CD4-positive, alpha-beta T cell treated with Interleukin-4 for 4 hours (primary cell): ENCODE data around the gene MARK1.
"Not testable (repeated sequence)": the region's sequence is repeated elsewhere in the genome, so short reads cannot be mapped to it uniquely, and the experiment has no call there.

Experiments
- DNase-seq: peaks from one replicate; pipeline ENCODE4 v3.0.0-alpha.2; 2020

Gene MARK1

DNA sequence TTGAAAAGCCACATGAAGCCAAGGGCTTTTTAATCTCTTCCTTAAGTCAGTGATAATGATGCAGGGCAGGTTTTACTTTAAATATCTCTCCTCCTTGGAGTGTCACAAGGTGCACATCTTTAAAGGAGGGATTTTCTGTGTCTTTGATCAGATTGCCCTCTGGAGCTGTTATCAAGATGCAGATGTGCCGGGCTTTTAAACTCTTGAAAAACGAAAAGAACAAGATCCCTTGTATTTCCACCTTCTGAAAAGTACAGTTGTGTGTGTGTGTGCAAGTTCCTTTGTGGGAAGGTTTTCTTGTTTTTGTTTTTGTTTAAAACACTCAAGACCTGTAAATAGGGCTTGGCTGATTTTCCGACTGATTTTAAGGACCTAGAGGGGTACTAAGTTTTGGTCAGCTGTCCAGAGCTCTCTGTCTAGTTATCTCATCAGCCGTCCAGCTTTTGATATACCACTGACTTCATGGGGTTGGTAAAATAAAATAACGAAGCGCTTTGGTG, 1.6 kb downstream of the MARK1 start:
- DNase-seq, result no peak

DNA sequence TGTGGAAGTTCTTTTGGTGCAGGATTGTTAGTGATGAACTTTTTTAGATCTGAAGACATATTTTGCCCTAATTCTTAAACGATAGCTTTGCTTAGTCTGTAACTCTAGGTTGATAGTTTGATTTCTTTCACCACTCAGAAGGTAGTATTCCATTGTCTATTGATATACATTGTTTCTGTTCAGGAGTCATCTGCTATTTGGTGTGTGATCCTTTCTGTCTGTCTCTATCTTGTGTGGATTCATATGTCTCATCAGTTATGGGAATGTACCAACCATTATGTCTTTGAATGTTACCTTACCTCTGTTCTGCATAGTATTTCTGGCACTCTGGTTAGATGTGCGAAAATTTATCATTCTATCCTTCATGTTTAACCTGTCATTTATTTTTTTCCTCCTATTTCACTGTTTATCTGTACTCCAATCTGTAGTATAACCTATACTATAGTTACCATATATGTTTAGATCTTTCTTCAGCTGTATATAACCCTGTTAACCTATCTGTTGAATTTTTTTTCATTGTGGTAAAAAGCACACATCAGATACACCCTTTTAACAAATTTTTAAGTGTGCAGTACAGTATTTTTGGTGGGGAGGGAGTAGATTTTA, 5.7 kb downstream of the MARK1 start:
- DNase-seq, result no peak

DNA sequence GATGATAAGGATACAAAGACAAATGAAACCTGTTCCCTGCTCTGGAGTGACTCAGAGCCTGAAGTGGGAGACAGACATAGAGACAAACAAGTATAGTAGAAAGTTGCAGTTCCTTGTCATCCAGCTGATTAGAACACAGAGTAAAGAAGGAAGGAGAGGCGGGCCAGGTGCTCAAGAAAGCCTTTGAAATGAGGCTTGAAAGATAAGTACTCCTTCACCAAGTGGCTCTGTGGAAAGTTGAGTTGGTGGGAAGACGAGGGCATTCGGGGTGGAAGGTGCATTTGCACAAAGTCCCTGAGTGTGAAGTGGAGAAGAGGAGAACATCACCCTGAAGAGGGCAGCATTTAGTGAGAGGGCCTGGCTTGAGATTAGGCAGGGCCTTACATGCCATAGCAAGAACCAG, 17.0 kb downstream of the MARK1 start:
- DNase-seq, result no peak

DNA sequence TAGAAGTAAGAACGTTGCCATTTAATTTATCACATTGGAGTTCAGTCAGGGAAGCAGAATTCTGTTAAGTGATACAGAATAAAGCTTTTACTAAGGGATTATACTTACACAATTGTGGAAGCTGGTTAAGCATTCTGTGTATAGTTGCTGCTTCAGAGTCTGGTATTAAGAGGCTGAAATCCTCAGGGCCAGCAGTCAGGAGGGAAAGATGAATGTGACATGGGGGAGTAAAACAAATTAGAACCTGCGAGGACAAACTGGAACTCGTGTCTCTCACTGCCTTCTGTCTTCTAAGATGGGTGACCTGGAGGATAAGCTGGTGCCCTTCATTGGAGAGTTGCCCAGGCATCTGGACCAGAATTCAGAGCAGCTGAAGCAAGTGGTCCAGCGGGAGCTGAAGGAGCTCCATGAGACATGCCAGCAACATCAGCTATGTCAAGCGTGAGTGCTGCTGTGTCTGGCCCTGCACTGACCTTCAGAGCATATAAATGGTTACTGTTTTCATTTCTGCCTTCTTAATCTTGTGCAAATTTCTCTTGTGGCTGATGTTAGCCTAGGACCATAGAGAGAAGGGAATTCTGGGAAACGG, 23.0 kb downstream of the MARK1 start:
- no peak for DNase-seq

DNA sequence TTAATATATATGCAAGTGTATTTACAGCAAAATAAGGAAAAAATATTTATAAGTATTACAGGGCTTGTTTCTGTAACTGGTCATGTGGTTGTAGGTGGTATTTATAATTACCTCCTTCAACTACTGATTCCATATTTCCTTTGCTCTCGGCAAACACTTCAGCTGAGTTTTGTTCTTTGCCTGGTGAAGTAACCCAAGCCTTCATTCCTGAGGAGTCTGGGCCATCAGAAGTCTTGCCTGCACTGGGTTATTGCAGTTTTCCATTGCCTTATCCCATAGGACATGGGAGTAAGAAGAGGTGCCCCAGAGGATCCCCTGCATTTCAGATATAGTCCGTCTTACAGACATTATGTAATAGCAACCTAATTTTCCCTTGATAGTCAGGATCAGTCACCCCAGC, 23.8 kb downstream of the MARK1 start:
- DNase-seq, result no peak

DNA sequence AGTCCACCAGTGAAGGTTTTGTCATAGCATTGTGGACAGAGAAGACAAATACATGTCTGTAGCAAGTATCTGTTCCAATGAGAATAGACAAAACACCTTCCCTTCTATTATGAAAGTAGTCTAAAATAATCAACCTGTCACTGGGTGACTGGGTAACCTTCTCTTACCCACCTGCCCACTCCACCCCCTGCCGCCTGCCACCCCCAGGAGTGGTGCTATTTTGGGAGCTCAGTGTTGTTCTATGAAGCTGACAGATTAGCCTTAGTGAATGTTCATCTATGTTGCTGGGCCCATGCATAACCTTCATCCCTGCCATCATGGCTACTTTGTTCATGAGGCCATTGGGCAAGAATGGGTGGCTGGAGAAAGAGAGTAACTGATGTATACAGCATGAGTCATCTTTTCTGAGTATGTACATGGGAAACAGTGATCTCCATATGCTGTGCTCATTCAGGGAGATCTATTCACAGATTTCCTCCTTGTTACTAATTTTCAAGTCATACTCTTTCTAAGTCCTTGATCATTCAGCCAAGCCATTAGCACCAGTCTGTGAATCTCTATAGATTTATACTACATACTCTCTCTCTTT, 24.8 kb downstream of the MARK1 start:
- no peak for DNase-seq

DNA sequence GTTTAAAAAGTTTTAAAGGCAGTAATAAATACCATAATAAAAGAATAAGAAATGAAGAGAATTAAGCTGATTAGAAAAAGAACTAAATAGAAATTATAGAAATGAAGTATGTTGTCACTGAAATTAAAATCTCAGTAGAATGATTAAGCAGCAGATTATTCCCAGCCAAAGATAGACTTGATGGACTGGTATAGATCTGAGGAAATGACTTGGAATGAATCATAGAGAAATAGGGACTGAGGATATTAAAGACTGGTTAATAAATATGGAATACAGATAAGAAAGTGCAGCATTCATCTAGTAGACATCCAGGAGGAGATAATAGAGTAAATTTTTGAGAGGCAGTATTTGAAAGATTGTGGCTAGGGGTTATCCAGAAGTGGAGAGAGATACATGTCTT, 28.7 kb downstream of the MARK1 start:
- DNase-seq, result no peak

DNA sequence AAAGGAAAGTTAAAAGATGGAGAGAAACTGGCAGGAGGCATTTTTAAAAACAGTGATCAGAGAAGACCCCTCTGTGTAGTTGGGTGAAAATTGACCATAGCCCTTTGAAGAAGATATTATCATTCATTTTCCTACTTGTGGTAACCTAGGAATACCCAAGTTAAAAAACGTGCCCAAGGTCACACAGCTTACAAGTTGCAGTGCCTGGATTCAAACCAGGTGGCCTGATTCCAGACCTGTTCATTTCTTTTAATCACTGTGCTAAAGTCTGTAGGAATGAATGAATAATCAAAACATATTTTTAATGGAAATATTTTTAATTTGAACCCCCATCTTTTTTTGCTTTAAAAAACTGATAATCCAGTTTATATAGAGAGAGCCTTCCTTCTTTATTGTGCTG, 35.6 kb downstream of the MARK1 start:
- no peak for DNase-seq

DNA sequence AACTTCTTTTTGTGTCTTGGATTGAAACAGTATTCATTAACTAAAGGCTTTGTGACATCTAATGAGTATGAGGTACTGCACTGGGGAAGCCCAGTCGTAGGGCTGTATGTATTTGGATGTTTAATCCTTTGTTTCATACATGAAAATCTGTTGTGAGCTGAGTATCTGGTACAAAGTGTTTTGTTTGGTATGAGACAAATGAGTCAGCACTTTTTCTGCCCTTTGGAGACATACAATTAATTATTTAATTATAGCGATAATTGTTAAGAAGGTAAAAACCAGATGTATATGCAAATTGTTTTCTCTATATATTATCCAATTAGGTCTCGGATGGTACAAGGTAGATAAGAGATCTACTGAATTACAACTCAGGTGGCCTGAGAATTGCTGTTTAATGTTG, 36.3 kb downstream of the MARK1 start:
- no peak for DNase-seq

DNA sequence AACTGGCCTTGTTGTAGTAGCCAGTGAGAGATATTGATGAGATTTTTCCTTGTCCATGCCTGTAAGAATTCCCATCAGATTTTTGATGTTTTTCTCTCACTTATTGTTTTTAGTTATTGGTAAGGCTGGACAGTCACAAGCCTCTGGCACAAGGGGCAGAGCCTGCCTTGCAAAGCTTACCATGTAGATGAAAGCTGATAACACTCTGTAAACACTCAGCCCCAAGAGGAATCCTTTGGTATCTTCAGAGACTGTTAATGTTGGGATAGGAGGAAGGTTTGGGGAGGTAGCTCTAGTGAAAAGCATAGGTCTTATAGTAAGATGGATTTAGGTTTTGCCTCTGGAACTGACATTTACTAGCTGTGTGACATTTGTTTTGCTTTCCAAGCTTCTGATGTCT, 37.7 kb downstream of the MARK1 start:
- no peak for DNase-seq

DNA sequence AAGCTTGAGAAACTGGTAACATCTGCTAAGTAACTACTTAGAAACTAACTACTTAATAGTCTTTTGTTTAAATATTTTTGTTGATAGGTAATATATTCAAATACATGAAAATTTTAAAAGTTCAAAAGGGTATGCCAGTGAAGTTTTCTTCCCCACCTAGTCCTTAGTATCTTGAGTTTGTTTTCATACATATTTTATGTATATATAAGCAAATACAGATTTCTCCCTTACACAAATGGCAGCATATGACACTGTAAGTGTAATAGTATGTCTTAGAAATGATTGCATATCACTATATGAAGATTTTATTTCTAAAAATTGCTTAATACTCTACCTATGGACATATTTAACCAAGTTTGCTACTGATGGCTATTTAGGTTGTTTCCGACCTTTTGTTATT, 38.9 kb downstream of the MARK1 start:
- no peak for DNase-seq

DNA sequence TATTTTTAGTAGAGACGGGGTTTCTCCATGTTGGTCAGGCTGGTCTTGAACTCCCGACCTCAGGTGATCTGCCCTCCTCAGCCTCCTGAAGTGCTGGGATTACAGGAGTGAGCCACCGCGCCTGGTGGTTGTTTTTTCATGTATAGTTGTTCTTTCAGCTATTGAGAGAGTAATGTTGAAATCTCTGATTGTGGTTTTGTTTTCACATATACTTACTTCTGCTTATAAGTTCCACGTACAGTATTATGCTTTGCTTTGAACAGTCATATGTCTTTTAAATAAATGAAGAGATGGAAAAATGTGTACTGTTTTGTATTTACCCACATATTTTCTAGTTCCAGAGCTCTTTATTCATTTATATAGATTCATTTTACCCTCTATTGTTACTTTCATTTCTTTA, 44.5 kb downstream of the MARK1 start:
- DNase-seq, result no peak

DNA sequence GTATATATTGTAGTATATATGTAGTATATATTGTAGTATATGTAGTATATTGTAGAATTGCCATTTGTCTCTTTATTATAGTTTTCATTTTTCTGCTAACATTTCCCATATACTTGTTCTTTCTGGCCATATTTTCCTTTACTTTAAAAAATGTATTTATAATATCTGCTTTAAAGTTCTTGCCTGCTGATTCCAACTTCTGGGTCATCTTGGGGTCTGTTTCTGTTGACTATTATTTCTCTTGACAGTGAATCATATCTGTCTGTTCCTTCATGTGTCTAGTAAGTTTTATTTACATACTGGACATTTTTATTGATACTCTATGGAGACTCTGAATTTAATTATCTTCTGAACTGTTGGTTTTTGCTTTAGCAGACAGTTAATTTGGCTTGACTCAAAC, 45.9 kb downstream of the MARK1 start:
- no peak for DNase-seq

DNA sequence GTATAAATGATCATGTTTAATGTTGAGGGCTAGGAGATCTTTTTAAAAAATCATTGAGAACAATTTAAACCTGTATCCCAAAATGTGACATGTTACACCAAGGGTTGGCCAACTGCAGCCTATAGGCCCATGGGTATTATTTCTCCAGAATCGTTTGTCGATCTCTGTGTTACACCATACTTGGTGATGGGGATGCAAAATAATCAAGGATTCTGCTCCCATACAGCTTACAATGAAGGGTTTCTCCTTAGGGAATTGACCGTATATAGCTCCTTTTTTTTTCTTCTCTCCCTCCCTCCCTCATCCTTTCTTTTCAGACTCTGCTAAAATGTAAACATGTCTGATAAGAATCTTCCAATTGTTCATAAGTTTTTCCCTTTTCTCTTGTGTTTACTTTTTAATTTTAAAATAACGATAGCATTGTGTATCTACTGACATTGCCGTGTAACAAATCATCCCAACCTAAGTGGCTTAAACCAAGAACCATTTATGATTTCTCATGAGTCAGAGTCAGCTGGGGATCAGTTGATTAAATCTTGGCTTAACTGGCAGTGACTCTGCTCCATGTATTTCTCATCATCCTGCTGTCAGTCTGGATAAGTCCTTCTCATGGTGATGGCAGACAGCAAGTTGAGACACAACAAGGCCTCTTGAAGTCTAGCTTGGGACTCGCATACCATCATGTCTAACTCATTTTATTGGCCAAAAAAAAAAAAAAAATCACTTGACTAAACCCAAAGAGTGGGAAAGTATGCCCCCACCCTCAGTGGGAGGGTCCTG, 48.0 kb downstream of the MARK1 start:
- no peak for DNase-seq

DNA sequence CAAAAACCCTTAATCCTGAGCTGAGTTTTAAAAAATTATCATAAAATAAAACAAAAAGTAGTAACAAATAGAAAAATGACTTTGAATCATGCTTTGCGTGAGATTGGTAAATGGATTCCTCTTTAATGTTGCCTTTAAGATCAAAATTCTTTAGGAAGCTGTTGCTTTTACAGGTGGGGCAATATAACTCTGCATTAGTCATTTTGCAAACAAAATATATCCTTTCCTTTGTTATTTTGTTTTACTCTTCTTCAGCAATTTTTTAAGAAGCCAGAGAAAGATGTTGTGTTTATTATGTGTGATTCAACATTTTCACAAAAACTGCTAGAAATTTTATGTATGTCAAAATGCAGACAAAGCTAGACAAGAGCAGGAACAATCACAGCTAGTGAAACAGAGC, 50.0 kb downstream of the MARK1 start:
- DNase-seq, result no peak

DNA sequence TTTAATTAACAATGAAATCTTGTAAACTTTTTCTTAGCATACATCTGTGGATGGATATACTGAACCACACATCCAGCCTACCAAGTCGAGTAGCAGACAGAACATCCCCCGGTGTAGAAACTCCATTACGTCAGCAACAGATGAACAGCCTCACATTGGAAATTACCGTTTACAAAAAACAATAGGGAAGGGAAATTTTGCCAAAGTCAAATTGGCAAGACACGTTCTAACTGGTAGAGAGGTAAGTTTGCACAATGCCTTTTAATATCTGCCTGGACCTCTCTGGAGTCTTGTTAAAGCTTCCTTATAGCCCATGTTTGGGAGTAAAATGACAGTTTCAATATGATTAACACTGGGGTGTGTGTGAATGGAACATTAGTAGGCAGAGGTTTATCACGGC, 51.4 kb downstream of the MARK1 start:
- DNase-seq, result no peak

DNA sequence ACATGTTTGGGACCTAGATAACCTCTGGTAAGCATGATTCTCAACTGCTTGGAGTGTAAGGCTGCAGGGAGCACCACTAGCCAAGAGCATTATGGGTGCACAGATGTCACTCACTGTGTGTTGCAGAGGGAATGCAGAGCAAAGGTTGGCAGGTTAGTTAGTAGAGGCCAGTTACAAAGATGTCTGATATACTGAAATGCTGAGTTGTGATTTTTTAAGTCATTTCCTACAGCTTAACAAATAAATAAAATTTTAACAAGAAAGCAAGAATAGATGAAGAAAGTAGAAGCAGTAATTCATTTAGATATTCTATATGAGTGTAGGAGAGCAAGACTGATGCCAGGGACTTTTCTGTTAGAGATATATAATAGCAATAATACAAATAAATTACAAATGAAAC, 64.8 kb downstream of the MARK1 start:
- DNase-seq, result no peak

DNA sequence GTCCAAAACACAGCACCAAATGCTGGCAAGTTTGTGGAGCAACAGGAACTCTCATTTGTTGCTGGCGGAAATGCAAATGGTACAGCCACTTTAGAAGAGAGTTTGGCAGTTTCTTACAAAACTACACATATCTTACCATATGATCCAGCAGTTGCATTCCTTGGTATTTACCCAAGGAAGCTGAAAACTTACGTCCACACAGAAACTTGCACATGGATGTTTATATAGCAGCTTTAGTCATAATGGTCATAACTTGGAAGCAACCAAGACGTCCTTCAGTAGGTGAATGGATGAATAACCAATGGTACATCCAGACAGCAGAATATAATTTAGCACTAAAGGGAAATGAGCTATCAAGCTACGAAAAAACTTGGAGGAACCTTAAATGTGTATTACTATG, 66.4 kb downstream of the MARK1 start:
- no peak for DNase-seq

DNA sequence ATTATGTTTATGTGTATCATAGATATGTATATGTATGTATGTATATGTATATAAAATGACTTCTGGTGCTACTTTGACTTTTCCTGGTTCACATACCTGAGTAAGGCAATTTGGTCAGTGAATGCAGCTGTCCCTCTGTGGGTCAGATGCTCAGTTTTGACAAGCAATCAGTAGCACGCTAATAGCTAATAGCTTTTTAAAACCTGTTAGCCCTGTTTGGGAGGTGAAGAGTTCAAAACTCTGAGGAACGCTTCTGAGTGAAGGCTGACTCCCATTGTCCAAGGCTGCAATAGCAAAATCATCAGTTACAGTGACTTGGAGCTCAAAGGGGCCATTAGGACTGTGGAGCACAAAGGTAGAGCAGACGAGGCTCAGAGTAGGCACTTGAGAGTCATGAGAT, 67.2 kb downstream of the MARK1 start:
- no peak for DNase-seq

DNA sequence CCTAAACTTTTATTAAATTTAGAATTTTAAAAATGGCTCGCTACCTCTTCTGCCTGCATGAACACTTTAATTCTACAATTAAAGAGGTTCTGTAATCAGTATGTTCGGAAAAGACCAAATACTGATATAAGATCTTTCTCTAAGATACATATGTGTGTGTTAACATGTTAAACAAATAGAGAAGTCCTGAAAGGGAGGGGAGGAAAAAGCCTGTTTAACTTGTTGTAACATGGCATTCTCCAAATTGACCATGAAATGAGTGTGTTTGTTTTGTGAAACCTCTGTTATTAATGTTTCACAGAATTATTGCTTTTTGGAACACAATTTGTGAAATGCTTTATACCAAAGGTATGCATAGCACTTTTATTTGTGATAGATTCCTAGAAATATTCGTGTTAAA, 77.0 kb downstream of the MARK1 start:
- DNase-seq, result no peak

DNA sequence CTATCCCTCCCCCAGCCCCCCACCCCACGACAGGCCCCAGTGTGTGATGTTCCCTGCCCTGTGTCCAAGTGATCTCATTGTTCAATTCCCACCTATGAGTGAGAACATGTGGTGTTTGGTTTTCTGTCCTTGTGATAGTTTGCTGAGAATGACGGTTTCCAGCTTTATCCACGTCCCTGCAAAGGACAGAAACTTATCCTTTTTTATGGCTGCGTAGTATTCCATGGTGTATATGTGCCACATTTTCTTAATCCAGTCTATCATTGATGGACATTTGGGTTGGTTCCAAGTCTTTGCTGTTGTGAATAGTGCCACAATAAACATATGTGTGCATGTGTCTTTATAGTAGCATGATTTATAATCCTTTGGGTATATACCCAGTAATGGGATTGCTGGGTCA, 77.7 kb downstream of the MARK1 start:
- not testable (repeated sequence) for DNase-seq

DNA sequence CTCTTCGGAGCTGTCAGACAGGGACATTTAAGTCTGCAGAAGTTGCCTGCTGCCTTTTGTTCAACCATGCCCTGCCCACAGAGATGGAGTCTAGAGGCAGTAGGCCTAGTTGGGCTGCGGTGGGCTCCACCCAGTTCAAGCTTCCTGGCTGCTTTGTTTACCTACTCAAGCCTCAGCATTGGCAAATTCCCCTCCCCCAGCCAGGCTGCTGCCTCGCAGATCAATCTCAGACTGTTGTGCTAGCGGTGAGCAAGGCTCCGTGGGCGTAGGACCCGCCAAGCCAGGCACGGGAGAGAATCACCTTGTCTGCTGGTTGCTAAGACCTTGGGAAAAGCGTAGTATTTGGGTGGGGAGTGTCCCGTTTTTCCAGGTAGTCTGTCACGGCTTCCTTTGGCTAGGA, 83.2 kb downstream of the MARK1 start:
- DNase-seq, result not testable (repeated sequence)

DNA sequence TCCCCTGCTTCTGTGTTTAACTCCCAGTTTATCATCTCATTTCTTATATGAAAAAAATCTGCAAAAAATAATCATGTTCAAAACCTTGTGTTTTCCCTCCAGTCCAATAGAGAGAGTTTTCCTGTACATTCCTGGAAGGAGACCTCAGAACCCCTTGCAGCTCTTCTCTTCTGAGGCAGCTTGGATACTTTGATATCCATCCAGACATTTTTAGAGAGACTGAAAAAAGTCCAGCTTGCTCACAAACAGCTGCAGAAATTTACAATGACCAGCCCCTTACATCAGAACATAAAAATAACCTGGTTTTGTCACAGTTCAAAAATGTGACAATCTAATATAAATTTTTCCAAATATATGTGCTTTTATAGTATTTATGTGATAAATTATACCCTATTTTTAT, 88.9 kb downstream of the MARK1 start:
- DNase-seq, result no peak

DNA sequence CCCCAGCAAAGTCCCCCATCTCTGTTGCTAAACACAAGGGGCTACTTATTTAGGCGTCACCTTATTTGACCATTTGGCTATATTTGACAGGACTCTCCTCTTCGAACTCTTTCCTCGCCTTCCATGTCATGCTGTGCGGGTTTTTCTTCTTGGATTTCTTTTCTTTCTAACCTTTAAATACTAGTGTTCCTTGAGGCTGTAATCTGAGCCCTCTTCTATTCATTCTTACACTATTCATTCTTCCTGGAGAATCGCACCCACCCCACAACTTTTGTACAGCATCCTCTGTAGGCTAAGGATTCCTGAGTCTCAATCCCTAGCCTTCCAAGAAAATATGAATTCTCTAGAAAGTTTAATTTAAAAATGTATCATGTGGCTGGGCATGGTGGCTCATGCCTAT, 100.5 kb downstream of the MARK1 start:
- no peak for DNase-seq
